Spleen (tissue), 11 donors: Measurements from ENCODE around the gene HMCN2. TPM values are rescaled to one million over a fixed set of nuclear protein-coding genes. Genes with fewer than 3 reads are reported as not detected.

Experiments used
- DNase-seq: peaks from one replicate; pipeline ENCODE4 v3.0.0-alpha.2; 2020
- H3K27ac ChIP-seq, 8 donors: fragments of 200-600 bp; sonication (generic) in 7 of 8; 1 replicate in 4 of 8; 2 replicates in 4 of 8; pipeline versions ENCODE4 v1.5.0 to v1.8.0; 2016 to 2021; ENCODE audit warnings: inconsistent platforms in 4 of 8, mild to moderate bottlenecking in 4 of 8, moderate library complexity in 1 of 8
- H3K27me3 ChIP-seq, 7 donors: fragments of 200-600 bp; sonication (generic) in 6 of 7; replicated peaks in 1 of 7; 1 replicate in 4 of 7; 2 replicates in 3 of 7; pipeline versions ENCODE4 v1.5.0 to v1.8.0; 2016 to 2021; ENCODE audit warnings: inconsistent platforms in 3 of 7, mild to moderate bottlenecking in 1 of 7
- H3K36me3 ChIP-seq, 6 donors: fragments of 200-600 bp; sonication (generic) in 5 of 6; 1 replicate in 4 of 6; 2 replicates in 2 of 6; pipeline versions ENCODE4 v1.5.0 to v1.8.0; 2016 to 2021; ENCODE audit warnings: inconsistent platforms in 2 of 6
- H3K4me1 ChIP-seq, 6 donors: fragments of 200-600 bp; sonication (generic) in 5 of 6; 1 replicate in 3 of 6; 2 replicates in 3 of 6; pipeline versions ENCODE4 v1.5.0 to v1.8.0; 2016 to 2021; ENCODE audit warnings: inconsistent platforms in 3 of 6
- H3K4me3 ChIP-seq, 8 donors: fragments of 200-600 bp; sonication (generic) in 7 of 8; 1 replicate in 4 of 8; 2 replicates in 4 of 8; pipeline versions ENCODE4 v1.5.0 to v1.8.0; 2016 to 2021; ENCODE audit warnings: inconsistent platforms in 4 of 8, mild to moderate bottlenecking in 4 of 8, moderate library complexity in 2 of 8
- H3K9me3 ChIP-seq, 8 donors: fragments of 200-600 bp; sonication (generic) in 7 of 8; 1 replicate in 4 of 8; 2 replicates in 4 of 8; pipeline versions ENCODE4 v1.5.0 to v1.8.0; 2016 to 2021; ENCODE audit warnings: inconsistent platforms in 4 of 8
- POLR2A ChIP-seq, 3 donors: fragments of 450-650 bp; IDR thresholded peaks; one replicate each; pipeline ENCODE4 v1.5.1; 2017; ENCODE audit warnings: antibody characterized with exemption in 3 of 3, mild to moderate bottlenecking in 1 of 3
- POLR2AphosphoS5 ChIP-seq, 3 donors: sonication (generic); formaldehyde crosslinking; IDR thresholded peaks; one replicate each; pipeline ENCODE4 v1.5.1; 2017; ENCODE audit warnings: antibody characterized with exemption in 3 of 3
- WGBS, 5 donors: extraction: QIAGEN DNeasy Blood & Tissue Kit in 3 of 5; methylation state at CpG; one replicate each; pipeline versions ENCODE4 v1.1.5 to v1.1.7; 2013 to 2018; 5-methylcytosine and 5-hydroxymethylcytosine counted together
- intact Hi-C: fragments of 100-400 bp; cut with DNase I; formaldehyde crosslinking; loops from one replicate; pipeline ENCODE4 v1.15.0; 2023; ENCODE audit warnings: low total_unique reads
- polyA plus RNA-seq, 3 donors: library from polyadenylated mRNA; stranded (reverse); fragments of 200-250 nt; gene quantifications; one replicate each; pipeline ENCODE4 v1.2.1, GENCODE V29; 2013
- total RNA-seq, 7 donors: library from RNA; depleted of rRNA in 3 of 7; stranded (reverse); fragments of >200 nt in 3 of 7; fragmentation: NEBNext Ultra II Directional in 4 of 7; extraction: Animal tissue kit (Norgen Biotek cat#: 25700) in 4 of 7; gene quantifications; one replicate each; pipeline versions ENCODE4 v1.1.0 to v1.2.1, GENCODE V29; 2016 to 2021
- TF ChIP-seq, protein P1 (sequence below), 11 experiments: fragments of 200-600 bp in 7 of 11; fragments of 450-650 bp in 4 of 11; sonication (generic) in 4 of 11; IDR thresholded peaks in 8 of 11; conservative IDR thresholded peaks in 3 of 11; 1 replicate in 7 of 11; 2 replicates in 4 of 11; pipeline versions ENCODE4 v1.4.0 to v1.8.0; 2016 to 2021; ENCODE audit warnings: antibody characterized with exemption in 11 of 11, inconsistent platforms in 4 of 11, mild to moderate bottlenecking in 1 of 11
- donor health status: healthy with polysubstance abuse.
- donor health status: DM: no; HTN: no; CAD: no; lungs with moderate emphysema.
- donor health status: DM: no; HTN: no; CAD: no.
- donor health status: Bipolar disorder and iron deficiency.
- donor health status: healthy.
- donor health status: DM: no; HTN: no; CAD: no.
- donor health status: DM: yes; HTN: yes; CAD: no.

The HMCN2 gene
- total and polyA plus RNA-seq, 10 donors: 0.09 to 1.9 (median 0.73) TPM

DNA sequence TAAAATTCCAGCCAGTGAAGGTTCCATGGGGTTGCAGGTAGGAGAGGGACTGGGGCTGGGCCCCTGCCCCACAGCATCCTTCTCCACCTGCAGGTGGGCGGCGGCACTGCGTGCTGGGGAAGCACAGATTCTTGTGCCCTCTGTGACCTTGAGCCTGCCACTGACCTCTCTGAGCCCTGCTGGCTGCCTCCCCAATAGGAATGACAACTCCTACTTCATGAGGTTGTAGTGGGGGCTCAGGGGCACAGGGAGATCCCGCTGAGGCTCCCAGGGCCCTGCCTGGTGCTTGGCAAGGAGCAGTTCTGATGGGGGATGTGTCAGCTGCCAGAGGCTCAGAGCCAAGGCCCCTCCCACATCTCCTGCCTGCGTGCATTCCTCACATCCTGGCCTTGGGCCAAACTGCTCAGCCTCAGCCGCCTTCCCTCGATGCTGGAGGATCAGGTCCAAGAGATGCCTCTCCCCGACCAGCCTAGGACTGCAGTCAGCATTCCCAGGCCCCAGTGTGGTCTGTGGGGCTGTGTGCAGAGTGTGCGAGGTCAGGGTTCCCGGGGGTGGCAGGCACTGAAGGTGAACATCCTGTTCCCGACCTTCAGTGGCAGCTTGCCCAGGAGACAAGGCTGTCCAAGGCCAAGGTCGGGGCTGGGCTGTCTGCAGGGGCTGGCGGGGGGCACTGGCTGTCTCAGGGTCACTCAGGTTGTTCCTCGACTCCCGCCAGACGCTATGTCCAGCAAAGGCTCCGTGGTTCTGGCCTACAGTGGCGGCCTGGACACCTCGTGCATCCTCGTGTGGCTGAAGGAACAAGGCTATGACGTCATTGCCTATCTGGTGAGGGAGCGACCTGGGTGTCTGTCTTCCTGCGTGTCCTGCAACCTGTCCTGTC, 186.2 kb downstream of the HMCN2 start:
- Histone ChIP-seq H3K27me3 (peaks cover 0 to 56% (median 0%) of the 10 kb centered on the region in 7 donors), H3K9me3 (no peaks in the 10 kb centered on the region), H3K4me1 (peaks cover 20 to 58% (median 42%) of the 10 kb centered on the region in 6 donors), H3K4me3 (no peak overlapping the region), H3K36me3 (no peaks in the 10 kb centered on the region), H3K27ac (peak overlapping the region in 5 of 8 donors; percentile 46 to 60 (median 56))
- intact Hi-C loops: no loop called here
- 39 to 58% (median 43%) methylated on average over 10 to 23 of the region's 23 CpGs for WGBS, 5 donors
- no peak for DNase-seq
- TF ChIP-seq, protein P1, sequence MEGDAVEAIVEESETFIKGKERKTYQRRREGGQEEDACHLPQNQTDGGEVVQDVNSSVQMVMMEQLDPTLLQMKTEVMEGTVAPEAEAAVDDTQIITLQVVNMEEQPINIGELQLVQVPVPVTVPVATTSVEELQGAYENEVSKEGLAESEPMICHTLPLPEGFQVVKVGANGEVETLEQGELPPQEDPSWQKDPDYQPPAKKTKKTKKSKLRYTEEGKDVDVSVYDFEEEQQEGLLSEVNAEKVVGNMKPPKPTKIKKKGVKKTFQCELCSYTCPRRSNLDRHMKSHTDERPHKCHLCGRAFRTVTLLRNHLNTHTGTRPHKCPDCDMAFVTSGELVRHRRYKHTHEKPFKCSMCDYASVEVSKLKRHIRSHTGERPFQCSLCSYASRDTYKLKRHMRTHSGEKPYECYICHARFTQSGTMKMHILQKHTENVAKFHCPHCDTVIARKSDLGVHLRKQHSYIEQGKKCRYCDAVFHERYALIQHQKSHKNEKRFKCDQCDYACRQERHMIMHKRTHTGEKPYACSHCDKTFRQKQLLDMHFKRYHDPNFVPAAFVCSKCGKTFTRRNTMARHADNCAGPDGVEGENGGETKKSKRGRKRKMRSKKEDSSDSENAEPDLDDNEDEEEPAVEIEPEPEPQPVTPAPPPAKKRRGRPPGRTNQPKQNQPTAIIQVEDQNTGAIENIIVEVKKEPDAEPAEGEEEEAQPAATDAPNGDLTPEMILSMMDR (IDR thresholded peaks at IDR 0.05 in 8 of 11, conservative IDR thresholded peaks at IDR 0.05 in 3 of 11): peak in 4 of 11 experiments; percentile 20 to 33 (median 26)
- TF ChIP-seq POLR2AphosphoS5 (IDR thresholded peaks at IDR 0.05) (peak; percentile 46 to 78 (median 71)), POLR2A (IDR thresholded peaks at IDR 0.05) (no peak)

- no peak overlapping the region for H3K27ac ChIP-seq
- no peak for DNase-seq
- H3K9me3 ChIP-seq: no peaks in the 10 kb centered on the region
- WGBS, 5 donors: 88 to 96% (median 94%) methylated on average over 4 of the region's 4 CpGs
- intact Hi-C loops: no loop called here
- H3K4me3 ChIP-seq: no peak overlapping the region
- H3K27me3 ChIP-seq: peaks cover 0 to 49% (median 0%) of the 10 kb centered on the region in 7 donors
- H3K4me1 ChIP-seq: peaks cover 14 to 47% (median 31%) of the 10 kb centered on the region in 6 donors
- no peak for TF ChIP-seq POLR2AphosphoS5 (IDR thresholded peaks at IDR 0.05)
- TF ChIP-seq, protein P1 (IDR thresholded peaks at IDR 0.05 in 8 of 11, conservative IDR thresholded peaks at IDR 0.05 in 3 of 11): no peak
- no peak for TF ChIP-seq POLR2A (IDR thresholded peaks at IDR 0.05)
- no peaks in the 10 kb centered on the region for H3K36me3 ChIP-seq
Observed at GRCh38 chr9:130452835-130453234, 187.3 kb downstream of the HMCN2 start.

DNA sequence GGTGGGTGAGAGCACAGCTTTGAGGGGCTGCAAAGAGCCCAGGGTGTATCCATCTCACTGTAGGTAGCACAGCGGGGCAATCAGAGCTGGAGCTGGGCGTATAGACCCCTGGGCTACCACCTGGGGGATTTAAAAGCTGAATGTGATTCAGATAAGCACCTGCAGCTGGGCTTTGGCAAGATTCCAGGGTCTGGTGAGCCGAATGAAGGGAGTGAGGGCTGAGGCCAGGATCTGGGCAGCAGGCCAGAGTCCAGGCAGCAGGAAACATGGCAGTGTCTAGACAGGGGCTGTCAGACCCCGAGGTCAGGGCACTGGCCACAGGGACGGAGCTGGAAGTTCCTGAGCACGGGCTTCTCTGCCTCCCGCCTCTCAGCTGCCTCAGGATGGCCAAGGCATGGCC, 187.9 kb downstream of the HMCN2 start:
- TF ChIP-seq, protein P1 (IDR thresholded peaks at IDR 0.05 in 8 of 11, conservative IDR thresholded peaks at IDR 0.05 in 3 of 11): no peak
- TF ChIP-seq POLR2AphosphoS5 (IDR thresholded peaks at IDR 0.05) (peak in 2 of 3 donors; percentile 48 to 63), POLR2A (IDR thresholded peaks at IDR 0.05) (no peak)
- peaks cover 0 to 49% (median 0%) of the 10 kb centered on the region in 7 donors for H3K27me3 ChIP-seq
- H3K36me3 ChIP-seq: peaks cover 0 to 2% (median 0%) of the 10 kb centered on the region in 6 donors
- H3K4me3 ChIP-seq: no peak overlapping the region
- intact Hi-C loops: no loop called here
- no peak overlapping the region for H3K27ac ChIP-seq
- no peaks in the 10 kb centered on the region for H3K9me3 ChIP-seq
- no peak for DNase-seq
- peaks cover 14 to 40% (median 27%) of the 10 kb centered on the region in 6 donors for H3K4me1 ChIP-seq
- WGBS, 5 donors: 32 to 43% (median 33%) methylated on average over 7 of the region's 7 CpGs
